ENCODE data around the gene KLF11.

DNA sequence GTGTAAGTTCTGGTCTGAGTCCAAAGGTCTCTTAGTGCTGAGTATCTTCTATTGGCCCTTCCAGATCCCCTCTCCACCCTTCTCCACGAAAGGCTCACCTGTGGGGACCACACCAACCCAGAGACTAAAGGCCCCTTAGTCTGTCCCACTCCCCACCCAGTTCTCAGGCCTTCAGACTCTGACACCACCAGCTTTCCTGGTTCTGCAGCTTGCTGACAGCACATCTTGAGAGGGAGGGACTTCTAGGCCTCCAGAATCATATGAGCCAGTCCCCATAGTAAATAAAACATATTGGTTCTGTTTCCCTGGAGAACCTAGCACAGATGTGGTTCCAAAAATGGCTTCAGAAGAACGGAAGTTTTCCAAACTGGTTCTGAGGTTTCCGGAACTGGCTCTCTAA lies 38.5 kb upstream of the KLF11 start:
- TF ChIP-seq, protein P1, sequence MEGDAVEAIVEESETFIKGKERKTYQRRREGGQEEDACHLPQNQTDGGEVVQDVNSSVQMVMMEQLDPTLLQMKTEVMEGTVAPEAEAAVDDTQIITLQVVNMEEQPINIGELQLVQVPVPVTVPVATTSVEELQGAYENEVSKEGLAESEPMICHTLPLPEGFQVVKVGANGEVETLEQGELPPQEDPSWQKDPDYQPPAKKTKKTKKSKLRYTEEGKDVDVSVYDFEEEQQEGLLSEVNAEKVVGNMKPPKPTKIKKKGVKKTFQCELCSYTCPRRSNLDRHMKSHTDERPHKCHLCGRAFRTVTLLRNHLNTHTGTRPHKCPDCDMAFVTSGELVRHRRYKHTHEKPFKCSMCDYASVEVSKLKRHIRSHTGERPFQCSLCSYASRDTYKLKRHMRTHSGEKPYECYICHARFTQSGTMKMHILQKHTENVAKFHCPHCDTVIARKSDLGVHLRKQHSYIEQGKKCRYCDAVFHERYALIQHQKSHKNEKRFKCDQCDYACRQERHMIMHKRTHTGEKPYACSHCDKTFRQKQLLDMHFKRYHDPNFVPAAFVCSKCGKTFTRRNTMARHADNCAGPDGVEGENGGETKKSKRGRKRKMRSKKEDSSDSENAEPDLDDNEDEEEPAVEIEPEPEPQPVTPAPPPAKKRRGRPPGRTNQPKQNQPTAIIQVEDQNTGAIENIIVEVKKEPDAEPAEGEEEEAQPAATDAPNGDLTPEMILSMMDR (IDR thresholded peaks at IDR 0.05; ENCODE audit: poor library complexity), result no peak
- TF ChIP-seq EZH2phosphoT487 (IDR thresholded peaks at IDR 0.05; ENCODE audit: low read depth, severe bottlenecking, unreplicated experiment), result no peak

Measured in hepatocyte (in vitro differentiated cells).